Measurements from ENCODE around the gene SLC6A11.

- TF ChIP-seq EZH2 (IDR thresholded peaks at IDR 0.05; ENCODE audit: borderline replicate concordance, low read length) (no peak), CTCF (IDR thresholded peaks at IDR 0.05; ENCODE audit: low read length) (no peak)
These were observed 117.4 kb downstream of the SLC6A11 start for GRCh38 chr3:10933470-10933804.
